HepG2 (cell line): Measurements from ENCODE around the gene RPS6KB2. TPM values are rescaled to one million over a fixed set of nuclear protein-coding genes. Genes with fewer than 3 reads are reported as not detected.
A peak's percentile ranks its signal among the peaks of the same experiment; 100 is the strongest.

Experiments used
- CREBL2 ChIP-seq: sonication (generic); formaldehyde crosslinking; IDR thresholded peaks from 2 replicates; pipeline ENCODE4 v1.8.1; 2023; ENCODE audit warnings: missing genetic modification reagents, mild to moderate bottlenecking, borderline replicate concordance
- DZIP1 ChIP-seq: sonication (generic); formaldehyde crosslinking; IDR thresholded peaks from 2 replicates; pipeline ENCODE4 v1.5.0; 2020; ENCODE audit warnings: mild to moderate bottlenecking, missing genetic modification reagents
- HOXA5 ChIP-seq: sonication (generic); formaldehyde crosslinking; IDR thresholded peaks from 2 replicates; pipeline ENCODE4 v1.4.0; 2020; ENCODE audit warnings: missing genetic modification reagents
- NBN ChIP-seq: fragments of 450-650 bp; conservative IDR thresholded peaks from 2 replicates; pipeline ENCODE4 v1.6.1; 2017
- NFIC ChIP-seq: IDR thresholded peaks from 2 replicates; pipeline ENCODE4 v1.6.1; 2012; ENCODE audit warnings: mild to moderate bottlenecking, low read length, inconsistent platforms
- RFXAP ChIP-seq: sonication (generic); formaldehyde crosslinking; IDR thresholded peaks from 2 replicates; pipeline ENCODE4 v1.4.0; 2020; ENCODE audit warnings: missing genetic modification reagents, borderline replicate concordance
- RNF219 ChIP-seq: sonication (generic); formaldehyde crosslinking; IDR thresholded peaks from 2 replicates; pipeline ENCODE4 v1.5.0; 2020; ENCODE audit warnings: mild to moderate bottlenecking, missing genetic modification reagents
- SAFB2 ChIP-seq: sonication (generic); formaldehyde crosslinking; IDR thresholded peaks from 2 replicates; pipeline ENCODE4 v1.5.1; 2020; ENCODE audit warnings: missing genetic modification reagents, low read depth, mild to moderate bottlenecking, borderline replicate concordance
- THAP8 ChIP-seq: sonication (generic); formaldehyde crosslinking; IDR thresholded peaks from 2 replicates; pipeline ENCODE4 v1.5.1; 2020; ENCODE audit warnings: missing genetic modification reagents, mild to moderate bottlenecking, borderline replicate concordance
- TRIM22 ChIP-seq: fragments of 450-650 bp; IDR thresholded peaks from 2 replicates; pipeline ENCODE4 v1.6.1; 2017
- ZBTB37 ChIP-seq: sonication (generic); formaldehyde crosslinking; IDR thresholded peaks from 2 replicates; pipeline ENCODE4 v1.4.0; 2020; ENCODE audit warnings: mild to moderate bottlenecking, missing genetic modification reagents
- ZEB1 ChIP-seq: IDR thresholded peaks from 2 replicates; pipeline ENCODE4 v1.6.1; 2012; ENCODE audit warnings: mild to moderate bottlenecking, low read depth, inconsistent platforms; ENCODE audit not compliant: insufficient replicate concordance
- ZNF232 ChIP-seq: sonication (generic); formaldehyde crosslinking; IDR thresholded peaks from 2 replicates; pipeline ENCODE4 v1.4.0; 2020; ENCODE audit warnings: missing genetic modification reagents, borderline replicate concordance
- ZNF530 ChIP-seq: sonication (generic); formaldehyde crosslinking; IDR thresholded peaks from 2 replicates; pipeline ENCODE4 v1.5.0; 2020; ENCODE audit warnings: low read depth, mild to moderate bottlenecking, missing genetic modification reagents
- ZNF770 ChIP-seq: sonication (generic); formaldehyde crosslinking; IDR thresholded peaks from 2 replicates; pipeline ENCODE4 v1.5.0; 2020; ENCODE audit warnings: mild to moderate bottlenecking, missing genetic modification reagents
- ZNF788 ChIP-seq: sonication (generic); formaldehyde crosslinking; IDR thresholded peaks from 2 replicates; pipeline ENCODE4 v1.5.0; 2020; ENCODE audit warnings: mild to moderate bottlenecking, missing genetic modification reagents, borderline replicate concordance
- ZSCAN20 ChIP-seq: sonication (generic); formaldehyde crosslinking; IDR thresholded peaks from 2 replicates; pipeline ENCODE4 v1.4.0; 2020; ENCODE audit warnings: missing genetic modification reagents, mild to moderate bottlenecking, borderline replicate concordance
- polyA plus RNA-seq, 8 experiments: library from polyadenylated mRNA; depleted of rRNA in 3 of 8; stranded (reverse) in 7 of 8; unstranded in 1 of 8; fragments of >200 nt; fragmentation: Illumina TruSeq in 4 of 8; extraction: Trizol in 4 of 8; gene quantifications; 2 replicates each; pipeline versions ENCODE4 v1.2.1 to v1.2.3, GENCODE V29; 2011 to 2016; ENCODE audit warnings: low read depth in 4 of 8, missing spikeins in 1 of 8, mixed read lengths in 1 of 8; ENCODE audit not compliant: insufficient read depth in 1 of 8
- total RNA-seq, 5 experiments: library from RNA; depleted of rRNA; stranded (reverse); fragments of >200 nt; fragmentation: Illumina TruSeq; extraction: Trizol; gene quantifications; 2 replicates each; pipeline ENCODE4 v1.2.3, GENCODE V29; 2016; ENCODE audit warnings: low read depth in 1 of 5

RPS6KB2 gene
- total and polyA plus RNA-seq, 2 of the 13 experiments (the other 11 are each of a cell fraction or from before 2014, with no cell fraction given) = 52.9 to 54.8 TPM

- TF ChIP-seq DZIP1 (CRISPR knock-in tag) (0 out of 2 replicates have a peak, but pooled peaks have one; percentile 16), ZNF788 (CRISPR knock-in tag) (no peak), ZEB1 (peak; percentile 62), TRIM22 (no peak), RNF219 (CRISPR knock-in tag) (no peak), ZBTB37 (CRISPR knock-in tag) (no peak), ZNF770 (CRISPR knock-in tag) (peak; percentile 64; the same call in 1 of the 2 replicates), ZNF232 (CRISPR knock-in tag) (no peak), RFXAP (0 out of 2 replicates have a peak, but pooled peaks have one; percentile 14), SAFB2 (CRISPR knock-in tag) (0 out of 2 replicates have a peak, but pooled peaks have one; percentile 1), NFIC (no peak), NBN (no peak), ZSCAN20 (no peak), CREBL2 (CRISPR knock-in tag) (no peak), ZNF530 (no peak), HOXA5 (CRISPR knock-in tag) (0 out of 2 replicates have a peak, but pooled peaks have one; percentile 7), THAP8 (CRISPR knock-in tag) (no peak)
Measured at GRCh38 chr11:67421430-67422031, 6.8 kb upstream of the RPS6KB2 start (continued).
